Thoracic aorta (tissue), 2 donors: Measurements from ENCODE around the gene GPHN. TPM values are rescaled to one million over a fixed set of nuclear protein-coding genes. Genes with fewer than 3 reads are reported as not detected.

ENCODE experiments used
- ATAC-seq: fragments of 150-250 bp; one replicate; pipeline ENCODE4 v1.8.0; 2017; ENCODE audit warnings: low read depth; ENCODE audit not compliant: insufficient number of reproducible peaks, low FRiP score
- DNase-seq: peaks from one replicate; pipeline ENCODE4 v3.0.0-alpha.2; 2020; ENCODE audit warnings: low spot score
- H3K27ac ChIP-seq, 2 donors: fragments of 200-600 bp; sonication (generic); 1 replicate in 1 of 2; 2 replicates in 1 of 2; pipeline ENCODE4 v1.5.1; 2016; ENCODE audit warnings: mild to moderate bottlenecking in 2 of 2, moderate library complexity in 2 of 2
- H3K27me3 ChIP-seq: fragments of 200-600 bp; sonication (generic); replicated peaks from 2 replicates; pipeline ENCODE4 v1.6.0; 2016; ENCODE audit warnings: mild to moderate bottlenecking; ENCODE audit not compliant: insufficient read depth
- H3K36me3 ChIP-seq: fragments of 200-600 bp; sonication (generic); one replicate; pipeline ENCODE4 v1.5.1; 2016
- H3K4me1 ChIP-seq, 2 donors: fragments of 200-600 bp; sonication (generic); 1 replicate in 1 of 2; 2 replicates in 1 of 2; pipeline versions ENCODE4 v1.5.1 to v1.6.0; 2016; ENCODE audit warnings: low read depth in 2 of 2, mild to moderate bottlenecking in 1 of 2; ENCODE audit not compliant: control insufficient read depth in 1 of 2
- H3K4me3 ChIP-seq: fragments of 200-600 bp; sonication (generic); 2 replicates; pipeline ENCODE4 v1.5.1; 2016; ENCODE audit warnings: mild to moderate bottlenecking
- H3K9me3 ChIP-seq: fragments of 200-600 bp; sonication (generic); 2 replicates; pipeline ENCODE4 v1.5.1; 2016
- CTCF ChIP-seq: fragments of 200-600 bp; sonication (generic); IDR thresholded peaks from one replicate; pipeline ENCODE4 v1.5.1; 2019; ENCODE audit warnings: antibody characterized with exemption
- total RNA-seq, 2 donors: library from RNA; depleted of rRNA; stranded (reverse); fragments of >200 nt; gene quantifications; one replicate each; pipeline versions ENCODE4 v1.1.0 to v1.2.3, GENCODE V29; 2016

The GPHN gene
- total RNA-seq, 2 donors from 2014 or later = 14.0 to 14.2 TPM

GRCh38 chr14:67127174-67127573, 619.2 kb downstream of the GPHN start:
- DNase-seq = no peak
- Histone ChIP-seq H3K4me3 (no peak overlapping the region), H3K27me3 (no peaks in the 10 kb centered on the region), H3K36me3 (peaks cover 9% of the 10 kb centered on the region), H3K4me1 (no peaks in the 10 kb centered on the region), H3K9me3 (no peaks in the 10 kb centered on the region), H3K27ac (no peak overlapping the region)
- ATAC-seq = no peak
- TF ChIP-seq CTCF = no peak

- H3K4me1 ChIP-seq = no peaks in the 10 kb centered on the region
- no peak for TF ChIP-seq CTCF
- no peak for DNase-seq
- no peak for ATAC-seq
- no peaks in the 10 kb centered on the region for H3K27me3 ChIP-seq
- H3K9me3 ChIP-seq = no peaks in the 10 kb centered on the region
- no peak overlapping the region for H3K27ac ChIP-seq
- peaks cover 3% of the 10 kb centered on the region for H3K36me3 ChIP-seq
- no peak overlapping the region for H3K4me3 ChIP-seq
Measured at GRCh38 chr14:67129768-67130167, 621.8 kb downstream of the GPHN start.

- H3K27me3 ChIP-seq = no peaks in the 10 kb centered on the region
- H3K36me3 ChIP-seq = peaks cover 3% of the 10 kb centered on the region
- no peak for ATAC-seq
- no peak overlapping the region for H3K4me3 ChIP-seq
- no peaks in the 10 kb centered on the region for H3K4me1 ChIP-seq
- DNase-seq = no peak
- no peaks in the 10 kb centered on the region for H3K9me3 ChIP-seq
- TF ChIP-seq CTCF = no peak
- no peak overlapping the region for H3K27ac ChIP-seq
Measured at GRCh38 chr14:67131691-67132090, 623.7 kb downstream of the GPHN start.

- H3K4me1 ChIP-seq = no peaks in the 10 kb centered on the region
- no peaks in the 10 kb centered on the region for H3K9me3 ChIP-seq
- H3K36me3 ChIP-seq = peaks cover 3% of the 10 kb centered on the region
- ATAC-seq = no peak
- H3K27me3 ChIP-seq = no peaks in the 10 kb centered on the region
- no peak overlapping the region for H3K27ac ChIP-seq
- no peak for TF ChIP-seq CTCF
- no peak for DNase-seq
- H3K4me3 ChIP-seq = no peak overlapping the region
Measured at GRCh38 chr14:67133144-67133543, 625.2 kb downstream of the GPHN start.

GRCh38 chr14:67133595-67134441, 625.9 kb downstream of the GPHN start:
- no peak for TF ChIP-seq CTCF
- Histone ChIP-seq H3K27ac (no peak overlapping the region), H3K4me3 (no peak overlapping the region), H3K4me1 (no peaks in the 10 kb centered on the region), H3K27me3 (no peaks in the 10 kb centered on the region), H3K36me3 (peaks cover 3% of the 10 kb centered on the region), H3K9me3 (no peaks in the 10 kb centered on the region)
- ATAC-seq = no peak
- DNase-seq = no peak
